GM08714 (cell line): ENCODE results near the gene WIPF2.
"Not testable (repeated sequence)": the region's sequence is repeated elsewhere in the genome, so short reads cannot be mapped to it uniquely, and the experiment has no call there.

Source experiments
- H3K4me3 ChIP-seq: fragments of 200-500 bp; sonication (Bioruptor generic); 2 replicates; pipeline ENCODE4 v1.5.1; 2014; ENCODE audit warnings: mild to moderate bottlenecking, low read length, inconsistent platforms
- ZNF274 ChIP-seq: IDR thresholded peaks from 2 replicates; pipeline ENCODE4 v1.6.1; 2012; ENCODE audit warnings: mild to moderate bottlenecking, low read depth, low read length

WIPF2 gene

DNA sequence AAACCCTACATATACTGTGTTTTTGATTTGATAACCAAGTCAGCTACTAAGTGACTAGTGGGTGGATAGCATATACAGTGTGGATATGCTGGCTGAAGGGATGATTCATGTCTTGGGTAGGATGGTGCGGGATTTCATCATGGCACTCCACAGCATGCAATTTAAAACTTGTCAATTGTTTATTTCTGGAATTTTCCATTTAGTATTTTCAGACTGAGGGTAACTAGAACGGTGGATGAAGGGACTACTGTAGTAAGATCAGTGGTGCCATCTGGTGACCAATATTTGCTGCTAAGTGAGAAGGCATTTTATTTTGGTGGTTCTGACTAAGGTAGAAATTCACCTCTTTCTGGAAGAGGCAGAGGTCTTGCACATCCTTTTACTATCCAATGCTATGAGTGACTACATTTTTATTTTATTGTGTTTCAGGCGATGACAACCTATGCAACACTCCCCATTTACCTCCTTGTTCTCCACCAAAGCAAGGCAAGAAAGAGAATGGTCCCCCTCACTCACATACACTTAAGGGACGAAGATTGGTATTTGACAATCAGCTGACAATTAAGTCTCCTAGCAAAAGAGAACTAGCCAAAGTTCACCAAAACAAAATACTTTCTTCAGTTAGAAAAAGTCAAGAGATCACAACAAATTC, 71.7 kb downstream of the WIPF2 start:
- TF ChIP-seq ZNF274 = no peak
- no peak overlapping the region for H3K4me3 ChIP-seq

DNA sequence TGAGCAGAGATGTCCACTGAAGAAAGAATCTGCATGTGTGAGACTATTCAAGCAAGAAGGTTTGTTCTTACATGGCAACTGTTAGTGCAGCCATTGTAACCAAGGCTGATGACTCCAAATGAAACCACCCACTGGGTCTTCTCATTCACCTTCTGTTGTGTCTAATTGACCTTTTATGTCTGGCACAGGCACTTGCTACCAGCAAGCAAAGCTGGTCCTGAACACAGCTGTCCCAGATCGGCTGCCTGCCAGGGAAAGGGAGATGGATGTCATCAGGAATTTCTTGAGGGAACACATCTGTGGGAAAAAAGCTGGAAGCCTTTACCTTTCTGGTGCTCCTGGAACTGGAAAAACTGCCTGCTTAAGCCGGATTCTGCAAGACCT, 72.2 kb downstream of the WIPF2 start:
- H3K4me3 ChIP-seq = no peak overlapping the region
- TF ChIP-seq ZNF274 = no peak

DNA sequence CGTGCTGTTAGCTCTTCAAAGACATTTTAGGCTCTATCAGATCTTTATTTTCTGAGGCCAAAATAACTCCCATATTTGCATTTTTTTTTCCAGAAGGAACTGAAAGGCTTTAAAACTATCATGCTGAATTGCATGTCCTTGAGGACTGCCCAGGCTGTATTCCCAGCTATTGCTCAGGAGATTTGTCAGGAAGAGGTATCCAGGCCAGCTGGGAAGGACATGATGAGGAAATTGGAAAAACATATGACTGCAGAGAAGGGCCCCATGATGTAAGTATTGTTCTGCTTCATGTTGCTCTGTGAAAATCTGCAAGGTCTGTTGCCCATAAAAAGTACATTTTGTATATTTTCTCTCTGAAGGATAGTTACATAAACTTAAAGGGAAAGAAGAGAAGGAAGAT, 74.3 kb downstream of the WIPF2 start:
- TF ChIP-seq ZNF274 = no peak

DNA sequence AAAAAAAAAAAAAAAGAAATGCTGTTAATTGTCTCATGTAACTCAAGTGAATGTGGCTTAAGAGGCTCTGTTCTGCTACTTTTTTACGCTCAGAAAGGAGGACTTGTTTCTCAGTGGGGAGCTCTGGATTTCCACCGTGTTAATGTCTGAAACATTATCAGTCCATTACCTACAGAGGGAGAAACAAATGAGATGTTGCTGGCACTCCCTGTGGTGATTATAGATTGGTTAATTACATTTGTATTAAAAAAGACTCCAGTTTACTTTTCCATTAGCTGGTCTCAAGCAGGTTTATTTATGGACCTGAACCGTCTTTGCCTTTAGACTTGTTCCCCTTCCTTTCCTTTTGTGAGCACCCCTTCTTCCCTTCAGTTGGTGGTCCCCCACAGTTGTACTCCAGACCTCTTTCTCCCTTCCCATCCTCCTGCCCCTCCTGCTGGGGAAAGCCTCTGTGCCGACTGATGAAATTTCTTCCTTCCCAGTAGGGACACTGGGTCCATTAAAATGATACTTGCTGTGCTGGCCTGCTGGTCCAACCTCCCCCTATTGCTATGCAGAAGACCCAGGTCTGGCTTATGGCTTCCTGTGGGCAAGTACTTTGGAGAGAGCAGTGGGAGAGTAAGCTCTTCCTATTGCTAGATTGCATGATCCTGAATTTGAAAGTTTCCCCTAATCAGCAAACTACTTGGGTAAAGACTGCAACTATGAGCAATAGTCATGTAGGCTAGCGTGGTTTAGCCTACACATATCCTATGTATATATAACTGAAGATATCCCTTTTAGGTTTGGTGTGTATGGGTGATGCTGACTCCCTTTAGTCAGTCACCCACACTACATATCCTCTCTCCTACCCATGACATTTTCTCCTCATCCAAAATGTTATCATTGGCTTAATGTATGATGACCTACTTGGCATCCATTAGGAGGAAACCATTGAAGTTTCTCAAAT, 76.7 kb downstream of the WIPF2 start:
- no peak overlapping the region for H3K4me3 ChIP-seq
- TF ChIP-seq ZNF274 = no peak

More for the DNA sequence above, 74.3 kb downstream of the WIPF2 start:
- no peak overlapping the region for H3K4me3 ChIP-seq

DNA sequence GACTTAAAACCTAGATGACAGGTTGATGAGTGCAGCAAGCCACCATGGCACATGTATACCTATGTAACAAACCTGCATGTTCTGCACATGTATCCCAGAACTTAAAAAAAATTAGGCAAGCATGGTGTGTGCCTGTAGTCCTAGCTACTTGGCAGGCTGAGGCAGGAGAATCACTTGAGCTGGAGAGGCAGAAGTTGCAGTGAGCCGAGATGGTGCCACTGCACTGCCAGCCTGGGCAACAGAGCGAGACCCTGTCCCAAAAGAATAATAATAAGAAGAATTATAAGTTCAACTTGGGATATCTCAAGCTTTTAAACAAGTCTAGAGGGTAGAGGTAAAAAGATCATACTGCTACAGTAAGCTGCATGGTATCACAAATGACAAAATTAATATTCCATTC, 78.4 kb downstream of the WIPF2 start:
- no peak overlapping the region for H3K4me3 ChIP-seq
- no peak for TF ChIP-seq ZNF274

DNA sequence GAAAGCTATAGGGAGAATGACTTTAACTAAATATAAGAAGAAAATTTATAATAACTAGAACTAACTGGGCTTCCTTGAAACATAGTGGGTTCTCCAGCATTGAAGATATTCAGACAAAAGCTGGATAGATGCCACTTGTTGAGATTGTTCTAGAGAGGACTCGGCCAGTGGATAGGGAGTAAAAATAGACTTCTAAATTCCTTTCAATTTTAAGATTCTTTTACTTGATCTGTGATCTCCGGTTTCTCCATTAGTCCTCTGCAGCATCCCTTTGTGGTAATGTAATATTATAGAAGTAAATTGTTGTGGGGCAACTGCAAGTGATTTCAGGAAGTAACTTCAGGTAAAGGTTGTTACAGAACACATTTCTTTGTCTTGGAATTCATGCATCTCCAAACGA, 79.6 kb downstream of the WIPF2 start:
- no peak overlapping the region for H3K4me3 ChIP-seq
- TF ChIP-seq ZNF274 = no peak

DNA sequence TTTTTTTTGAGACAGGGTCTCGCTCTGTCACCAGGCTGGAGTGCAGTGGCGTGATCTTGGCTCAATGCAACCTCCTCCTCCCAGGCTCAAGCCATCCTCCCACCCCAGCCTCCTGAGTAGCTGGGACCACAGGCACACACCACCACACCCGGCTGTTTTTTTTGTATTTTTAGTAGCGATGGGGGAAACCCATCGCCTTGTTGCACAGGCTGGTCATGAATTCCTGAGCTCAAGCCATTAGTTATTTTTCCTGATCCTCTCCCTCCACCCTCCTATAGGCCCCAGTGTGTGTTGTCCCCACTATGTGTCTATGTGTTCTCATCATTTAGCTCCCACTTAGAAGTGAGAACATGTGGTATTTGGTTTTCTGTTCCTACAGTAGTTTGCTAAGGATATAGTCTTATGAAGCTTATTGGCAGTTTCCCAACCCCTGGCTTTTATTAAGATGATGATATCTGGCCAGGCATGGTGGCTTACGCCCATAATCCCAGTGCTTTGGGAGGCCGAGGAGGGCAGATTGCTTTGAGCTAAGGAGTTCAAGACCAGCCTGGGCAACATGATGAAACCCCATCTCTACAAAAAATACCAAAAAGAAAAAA, 80.2 kb downstream of the WIPF2 start:
- not testable (repeated sequence) for H3K4me3 ChIP-seq

DNA sequence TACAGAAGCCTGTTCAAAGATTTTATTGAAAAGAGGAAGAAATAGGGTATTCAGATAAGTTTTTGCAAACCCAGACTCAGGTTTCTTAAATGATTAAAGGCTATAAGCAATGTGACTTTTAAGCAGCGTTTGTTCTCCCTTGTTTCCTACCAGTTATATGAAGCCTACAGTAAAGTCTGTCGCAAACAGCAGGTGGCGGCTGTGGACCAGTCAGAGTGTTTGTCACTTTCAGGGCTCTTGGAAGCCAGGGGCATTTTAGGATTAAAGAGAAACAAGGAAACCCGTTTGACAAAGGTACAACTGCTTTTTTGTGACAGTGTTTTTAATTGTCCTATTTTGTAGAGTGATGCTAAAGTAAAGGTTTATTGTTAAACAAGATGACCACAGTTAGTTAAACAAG, 82.2 kb downstream of the WIPF2 start:
- no peak overlapping the region for H3K4me3 ChIP-seq
- TF ChIP-seq ZNF274 = no peak

DNA sequence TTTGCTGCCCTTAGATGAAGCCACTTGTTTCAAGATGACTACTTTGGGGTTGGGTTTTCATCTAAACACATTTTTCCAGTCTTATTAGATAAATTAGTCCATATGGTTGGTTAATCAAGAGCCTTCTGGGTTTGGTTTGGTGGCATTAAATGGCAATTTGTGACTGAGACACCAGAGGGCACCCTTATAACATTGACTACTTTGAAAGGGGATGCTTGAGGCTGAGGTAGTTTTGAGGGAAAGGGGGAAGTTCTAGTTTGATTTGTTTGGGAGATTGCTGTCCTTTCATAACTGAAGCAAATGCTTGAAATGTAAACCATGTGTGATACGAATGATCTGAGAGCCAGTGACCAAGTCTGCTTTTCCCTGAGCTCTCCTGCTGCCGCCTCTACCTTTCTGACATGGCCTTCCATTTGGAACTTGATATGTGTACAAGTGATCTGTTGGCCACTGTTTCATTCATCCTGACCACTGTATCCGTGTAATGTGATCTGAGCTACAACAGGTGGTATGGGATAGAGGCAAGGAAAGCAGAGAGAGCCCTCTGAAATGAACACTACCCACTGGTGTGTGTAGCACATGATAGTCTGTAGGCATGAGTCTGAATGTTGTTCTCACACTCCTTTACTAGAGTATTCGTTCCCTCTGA, 84.0 kb downstream of the WIPF2 start:
- TF ChIP-seq ZNF274 = no peak
- H3K4me3 ChIP-seq = no peak overlapping the region

DNA sequence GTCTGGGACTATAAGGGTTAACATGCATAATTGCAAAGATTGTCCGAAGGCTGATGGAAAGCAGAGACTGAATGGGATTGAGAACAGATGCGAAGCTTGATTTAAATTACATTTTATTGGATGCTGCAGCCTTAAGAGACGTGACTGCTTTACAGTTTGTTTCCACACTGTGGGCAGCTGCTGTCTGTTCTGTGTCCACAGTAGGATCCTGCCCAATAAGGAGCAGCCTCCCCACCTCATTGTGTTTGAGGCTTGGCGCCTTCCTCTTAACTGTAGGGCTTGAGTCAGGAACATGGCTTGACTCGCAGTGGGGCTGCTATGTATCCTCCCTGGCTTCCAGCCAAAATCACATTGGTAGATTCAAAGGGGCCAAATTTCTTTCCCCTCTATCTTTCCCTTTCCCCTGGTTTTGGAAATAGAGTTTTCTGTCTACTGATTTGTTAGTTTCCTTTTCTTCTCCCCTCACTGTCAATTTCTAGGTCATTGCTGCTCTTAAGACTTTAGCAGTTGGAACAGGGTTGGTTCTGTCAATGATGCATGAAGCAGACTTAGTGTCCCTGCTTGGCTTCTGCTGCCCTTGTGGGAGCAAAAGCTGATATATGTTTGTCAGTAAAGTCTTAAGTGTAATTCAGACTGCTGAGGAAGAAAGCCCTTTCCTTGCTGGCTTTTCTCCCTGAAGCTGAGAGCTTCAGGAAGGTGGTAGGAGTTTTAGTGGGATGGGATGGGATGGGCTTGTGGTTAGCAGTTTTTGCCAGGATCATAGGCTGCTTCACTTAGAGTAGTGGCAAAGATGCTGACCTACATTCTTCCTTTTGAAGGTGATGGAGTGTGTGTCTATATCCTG, 84.8 kb downstream of the WIPF2 start:
- no peak for TF ChIP-seq ZNF274
- H3K4me3 ChIP-seq = no peak overlapping the region

DNA sequence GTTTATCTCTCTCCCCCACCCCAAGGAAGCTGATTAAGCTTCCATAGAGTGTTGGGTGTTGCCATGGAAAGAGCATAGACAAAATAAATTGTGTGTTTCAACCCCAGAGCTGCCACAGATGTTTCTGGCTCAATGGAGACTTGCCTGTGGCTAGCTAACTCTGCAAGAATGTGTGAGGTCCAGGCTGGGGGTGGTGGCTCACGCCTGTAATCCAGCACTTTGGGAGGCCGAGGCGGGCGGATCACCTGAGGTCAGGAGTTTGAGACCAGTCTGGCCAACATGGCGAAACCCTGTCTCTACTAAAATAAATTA, 85.4 kb downstream of the WIPF2 start:
- not testable (repeated sequence) for H3K4me3 ChIP-seq

DNA sequence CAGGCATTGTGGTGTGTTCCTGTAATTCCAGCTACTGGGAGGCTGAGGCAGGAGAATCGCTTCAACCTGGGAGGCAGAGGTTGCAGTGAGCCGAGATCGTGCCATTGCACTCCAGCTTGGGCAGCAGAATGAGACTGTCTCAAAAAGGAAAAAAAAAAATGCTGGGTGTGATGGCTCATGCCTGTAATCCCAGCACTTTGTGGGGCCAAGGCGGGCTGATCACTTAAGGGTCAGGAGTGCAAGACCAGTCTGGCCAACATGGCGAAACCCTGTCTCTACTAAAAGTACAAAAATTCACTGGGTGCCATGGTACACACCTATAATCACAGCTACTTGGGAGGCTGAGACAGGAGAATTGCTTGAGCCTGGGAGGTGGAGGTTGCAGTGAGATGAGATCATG, 85.8 kb downstream of the WIPF2 start:
- H3K4me3 ChIP-seq = not testable (repeated sequence)

DNA sequence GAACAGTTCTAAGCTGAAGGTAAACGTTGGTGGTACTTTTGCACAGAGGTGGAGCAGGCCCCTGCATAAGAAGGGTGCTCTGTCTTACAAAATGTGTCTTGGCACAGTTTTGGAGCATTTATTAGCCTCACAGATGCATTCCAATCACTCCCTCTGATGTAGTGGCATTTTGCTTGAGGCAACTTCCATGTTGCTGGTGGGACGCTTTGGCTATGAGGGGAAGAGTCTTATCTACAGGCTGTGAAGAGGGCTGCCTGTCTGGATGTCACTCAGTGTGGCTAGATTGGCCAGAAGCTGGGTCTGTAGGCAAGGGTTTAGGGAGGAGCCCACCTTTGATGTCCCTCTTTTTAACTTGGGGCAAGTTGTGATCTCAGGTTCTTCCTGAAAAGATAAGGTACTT, 87.3 kb downstream of the WIPF2 start:
- H3K4me3 ChIP-seq = no peak overlapping the region
- TF ChIP-seq ZNF274 = no peak
